A673 (cell line): Measurements from ENCODE around the gene KANK4. TPM values are rescaled to one million over a fixed set of nuclear protein-coding genes. Genes with fewer than 3 reads are reported as not detected.

ENCODE experiments used
- BruUV-seq: library from RNA; stranded (reverse); fragments of 400-500 nt; replicated peaks from 2 replicates; lab custom pipeline; 2021; lab: Mats Ljungman, UMichigan
- CTCF ChIA-PET: fragments of 300-600 bp; sonication (Branson Sonifier 250); formaldehyde crosslinking; loops from one replicate; lab custom pipeline; 2022; ENCODE audit warnings: antibody characterized with exemption; lab: Charles Lee
- POLR2A ChIA-PET: fragments of 300-600 bp; sonication (Branson Sonifier 250); formaldehyde crosslinking; loops from one replicate; lab custom pipeline; 2022; ENCODE audit warnings: antibody characterized with exemption; ENCODE audit not compliant: low non-redundant PET; lab: Charles Lee
- DNase-seq: peaks from one replicate; pipeline ENCODE4 v3.0.0-alpha.2; 2015; ENCODE audit warnings: low spot score
- H3K27ac ChIP-seq: fragments of 200-600 bp; sonication (generic); 2 replicates; pipeline ENCODE4 v1.5.1; 2016; ENCODE audit warnings: mixed run types, low read depth, mild to moderate bottlenecking, mixed read lengths, antibody characterized with exemption, low read length; ENCODE audit not compliant: poor library complexity, severe bottlenecking
- H3K27me3 ChIP-seq: fragments of 200-600 bp; sonication (generic); replicated peaks from 2 replicates; pipeline ENCODE4 v1.6.1; 2017; ENCODE audit warnings: mixed run types, low read depth, mild to moderate bottlenecking, mixed read lengths, antibody characterized with exemption, low read length; ENCODE audit not compliant: insufficient read depth, poor library complexity
- H3K36me3 ChIP-seq: fragments of 200-600 bp; sonication (generic); 2 replicates; pipeline ENCODE4 v1.6.1; 2016; ENCODE audit warnings: mixed run types, mild to moderate bottlenecking, mixed read lengths, antibody characterized with exemption, low read length; ENCODE audit not compliant: insufficient read depth, poor library complexity, severe bottlenecking
- H3K4me1 ChIP-seq: fragments of 200-600 bp; sonication (generic); 2 replicates; pipeline ENCODE4 v1.6.1; 2017; ENCODE audit warnings: mixed run types, mild to moderate bottlenecking, mixed read lengths, antibody characterized with exemption, low read length; ENCODE audit not compliant: insufficient read depth, poor library complexity, severe bottlenecking
- H3K4me3 ChIP-seq: fragments of 200-600 bp; sonication (generic); 2 replicates; pipeline ENCODE4 v1.5.1; 2016; ENCODE audit warnings: low read depth, mixed run types, mild to moderate bottlenecking, mixed read lengths, low read length; ENCODE audit not compliant: poor library complexity, severe bottlenecking
- H3K9me3 ChIP-seq: fragments of 200-600 bp; sonication (generic); 2 replicates; pipeline ENCODE4 v1.6.1; 2016; ENCODE audit warnings: mixed run types, low read depth, mild to moderate bottlenecking, mixed read lengths, antibody characterized with exemption, low read length; ENCODE audit not compliant: poor library complexity, severe bottlenecking
- EZH2 ChIP-seq: fragments of 200-600 bp; sonication (generic); IDR thresholded peaks from 2 replicates; pipeline ENCODE4 v1.6.1; 2017; ENCODE audit warnings: borderline replicate concordance, low read depth, mild to moderate bottlenecking, mixed read lengths, antibody characterized with exemption, low read length; ENCODE audit not compliant: poor library complexity, severe bottlenecking
- intact Hi-C: fragments of 100-400 bp; cut with micrococcal nuclease; formaldehyde crosslinking; loops from one replicate; pipeline ENCODE4 v1.10.0; 2022; ENCODE audit not compliant: unreplicated experiment
- total RNA-seq: library from RNA; stranded (reverse); gene quantifications from 2 replicates; pipeline ENCODE4 v1.2.3, GENCODE V29; 2021
- TF ChIP-seq, protein P1 (sequence below): fragments of 300-800, 200-600 bp; sonication (generic); conservative IDR thresholded peaks from 2 replicates; pipeline ENCODE4 v1.5.1; 2017; ENCODE audit warnings: low read depth, mild to moderate bottlenecking, antibody characterized with exemption, low read length, moderate library complexity, mixed read lengths

The KANK4 gene
- total RNA-seq, 1 experiment from 2014 or later = 0.24 TPM

DNA sequence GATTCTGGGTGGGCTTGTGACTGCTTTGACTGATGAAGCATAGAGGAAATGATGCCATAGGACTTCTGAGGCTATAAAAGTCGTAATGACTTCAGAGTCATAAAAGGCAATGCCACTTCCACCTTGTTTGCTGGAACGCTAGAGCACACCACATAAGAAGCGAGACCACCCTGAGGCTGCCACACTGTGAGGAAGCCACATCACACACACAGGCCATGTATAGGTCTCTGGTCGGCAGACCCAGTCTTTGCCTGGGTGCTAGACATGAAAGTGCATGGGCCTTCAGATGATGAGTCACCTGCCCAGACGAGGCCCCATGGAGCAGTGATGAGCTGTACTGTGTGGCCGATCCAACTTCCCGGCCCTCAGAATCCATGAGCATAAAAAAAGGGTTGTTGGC lies 14.2 kb upstream of the KANK4 start:
- POLR2A ChIA-PET = interaction anchor here (0.7 kb wide), 1 partner anchor 132 kb away, joined by 28 read pairs; no protein-coding TSS in a partner anchor
- Histone ChIP-seq H3K9me3 (no peaks in the 10 kb centered on the region), H3K27ac (no peak overlapping the region), H3K4me1 (no peaks in the 10 kb centered on the region), H3K36me3 (no peaks in the 10 kb centered on the region), H3K27me3 (no peaks in the 10 kb centered on the region), H3K4me3 (no peak overlapping the region)
- no TSS peak for BruUV-seq
- CTCF ChIA-PET = no interaction called here
- DNase-seq = no peak
- TF ChIP-seq, protein P1, sequence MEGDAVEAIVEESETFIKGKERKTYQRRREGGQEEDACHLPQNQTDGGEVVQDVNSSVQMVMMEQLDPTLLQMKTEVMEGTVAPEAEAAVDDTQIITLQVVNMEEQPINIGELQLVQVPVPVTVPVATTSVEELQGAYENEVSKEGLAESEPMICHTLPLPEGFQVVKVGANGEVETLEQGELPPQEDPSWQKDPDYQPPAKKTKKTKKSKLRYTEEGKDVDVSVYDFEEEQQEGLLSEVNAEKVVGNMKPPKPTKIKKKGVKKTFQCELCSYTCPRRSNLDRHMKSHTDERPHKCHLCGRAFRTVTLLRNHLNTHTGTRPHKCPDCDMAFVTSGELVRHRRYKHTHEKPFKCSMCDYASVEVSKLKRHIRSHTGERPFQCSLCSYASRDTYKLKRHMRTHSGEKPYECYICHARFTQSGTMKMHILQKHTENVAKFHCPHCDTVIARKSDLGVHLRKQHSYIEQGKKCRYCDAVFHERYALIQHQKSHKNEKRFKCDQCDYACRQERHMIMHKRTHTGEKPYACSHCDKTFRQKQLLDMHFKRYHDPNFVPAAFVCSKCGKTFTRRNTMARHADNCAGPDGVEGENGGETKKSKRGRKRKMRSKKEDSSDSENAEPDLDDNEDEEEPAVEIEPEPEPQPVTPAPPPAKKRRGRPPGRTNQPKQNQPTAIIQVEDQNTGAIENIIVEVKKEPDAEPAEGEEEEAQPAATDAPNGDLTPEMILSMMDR = no peak
- TF ChIP-seq EZH2 = no peak
- intact Hi-C loops = no loop called here

DNA sequence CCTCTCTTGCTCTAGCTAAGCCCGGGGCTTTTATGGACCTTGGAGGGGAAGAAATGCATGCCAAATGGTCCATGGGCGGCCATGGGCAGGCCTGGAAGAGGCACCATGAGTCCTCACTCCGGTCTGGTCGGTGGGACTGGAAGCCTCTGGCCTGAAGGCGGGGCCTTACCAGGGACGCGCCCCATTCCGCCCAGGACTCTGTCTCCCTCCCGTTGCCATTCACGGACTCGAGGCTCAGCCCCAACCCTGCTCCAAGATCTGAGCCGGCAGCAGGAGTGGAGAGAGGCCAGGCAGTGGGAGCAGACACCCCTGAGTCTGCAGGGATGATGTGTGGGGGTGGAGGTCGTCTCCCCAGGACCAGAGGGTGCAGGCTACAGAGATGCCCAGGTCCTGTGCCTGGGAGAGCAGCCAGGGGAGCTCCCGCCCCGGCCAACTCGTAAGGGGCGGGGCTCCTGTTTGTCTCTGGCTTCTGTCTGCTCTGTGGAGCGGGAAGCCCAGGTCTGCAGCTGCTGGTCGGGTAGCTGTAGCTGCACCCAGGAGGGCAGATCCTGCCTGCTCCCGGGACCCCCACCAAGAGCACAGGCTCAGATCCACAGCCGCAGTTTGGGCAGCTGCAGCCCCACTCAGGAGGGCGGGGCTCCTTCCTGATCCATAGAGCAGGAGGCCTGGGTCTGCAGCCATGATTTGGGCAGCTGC lies 8.3 kb upstream of the KANK4 start:
- Histone ChIP-seq H3K27me3 (no peaks in the 10 kb centered on the region), H3K4me1 (no peaks in the 10 kb centered on the region), H3K27ac (no peak overlapping the region), H3K36me3 (no peaks in the 10 kb centered on the region), H3K4me3 (no peak overlapping the region), H3K9me3 (no peaks in the 10 kb centered on the region)
- intact Hi-C loops = no loop called here
- POLR2A ChIA-PET = no interaction called here
- TF ChIP-seq, protein P1 = no peak
- no peak for TF ChIP-seq EZH2
- no TSS peak for BruUV-seq
- no peak for DNase-seq
- CTCF ChIA-PET = no interaction called here

DNA sequence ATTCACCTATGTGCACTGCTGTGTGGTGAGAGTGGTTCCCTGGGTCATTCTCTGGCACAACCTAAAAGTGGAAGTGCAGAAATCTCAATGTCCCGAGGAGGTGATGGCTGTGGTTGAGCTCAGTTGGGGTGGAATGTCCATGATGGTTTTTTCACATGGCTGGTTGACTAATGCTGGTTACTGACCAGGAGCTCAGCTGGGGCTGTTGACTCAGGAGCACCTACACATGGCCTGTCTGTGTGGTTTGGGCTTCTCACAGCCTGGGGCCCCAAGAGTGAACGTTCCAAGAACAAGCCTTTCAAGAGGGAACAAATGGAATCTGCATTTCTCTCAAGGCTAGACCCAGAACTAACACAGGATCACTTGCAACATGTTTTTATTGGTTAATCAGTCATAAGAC lies 6.4 kb upstream of the KANK4 start:
- BruUV-seq = no TSS peak
- intact Hi-C loops = no loop called here

More for the DNA sequence above, 6.4 kb upstream of the KANK4 start:
- no peak for DNase-seq
- CTCF ChIA-PET = no interaction called here
- H3K4me3 ChIP-seq = no peak overlapping the region
- H3K9me3 ChIP-seq = no peaks in the 10 kb centered on the region
- H3K36me3 ChIP-seq = no peaks in the 10 kb centered on the region
- TF ChIP-seq, protein P1 = no peak
- TF ChIP-seq EZH2 = no peak
- H3K4me1 ChIP-seq = no peaks in the 10 kb centered on the region
- H3K27me3 ChIP-seq = peaks cover 1% of the 10 kb centered on the region
- POLR2A ChIA-PET = no interaction called here
- no peak overlapping the region for H3K27ac ChIP-seq
